Measurements from ENCODE around the gene CA5A. TPM values are rescaled to one million over a fixed set of nuclear protein-coding genes. Genes with fewer than 3 reads are reported as not detected.

Gene CA5A
- total RNA-seq, 4 donors from 2014 or later = not detected

- Histone ChIP-seq H3K27me3 (no peaks in the 10 kb centered on the region), H3K9me3 (no peaks in the 10 kb centered on the region), H3K4me3 (no peak overlapping the region), H3K27ac (no peak overlapping the region), H3K36me3 (no peaks in the 10 kb centered on the region), H3K4me1 (no peaks in the 10 kb centered on the region)
- DNase-seq = no peak
- intact Hi-C loops (cut with DNase I; ENCODE audit: low total_unique reads) = no loop called here
- TF ChIP-seq POLR2A (IDR thresholded peaks at IDR 0.05) = no peak
- TF ChIP-seq CTCF (IDR thresholded peaks at IDR 0.05) = no peak
Measured at GRCh38 chr16:87840271-87840978, 95.9 kb downstream of the CA5A start.

- TF ChIP-seq CTCF (IDR thresholded peaks at IDR 0.05) (no peak), POLR2A (IDR thresholded peaks at IDR 0.05) (no peak)
- no peaks in the 10 kb centered on the region for H3K9me3 ChIP-seq
- DNase-seq = no peak
- H3K4me3 ChIP-seq = no peak overlapping the region
- H3K27me3 ChIP-seq = no peaks in the 10 kb centered on the region
- no peaks in the 10 kb centered on the region for H3K4me1 ChIP-seq
- no peak overlapping the region for H3K27ac ChIP-seq
- intact Hi-C loops (cut with DNase I; ENCODE audit: low total_unique reads) = no loop called here
- no peaks in the 10 kb centered on the region for H3K36me3 ChIP-seq
Measured at GRCh38 chr16:87839542-87840270, 96.6 kb downstream of the CA5A start.

- intact Hi-C loops (cut with DNase I; ENCODE audit: low total_unique reads) = no loop called here
- no peaks in the 10 kb centered on the region for H3K4me1 ChIP-seq
- no peak for TF ChIP-seq CTCF (IDR thresholded peaks at IDR 0.05)
- TF ChIP-seq POLR2A (IDR thresholded peaks at IDR 0.05) = no peak
- H3K27ac ChIP-seq = no peak overlapping the region
- no peak overlapping the region for H3K4me3 ChIP-seq
- DNase-seq = no peak
- no peaks in the 10 kb centered on the region for H3K36me3 ChIP-seq
- no peaks in the 10 kb centered on the region for H3K27me3 ChIP-seq
- no peaks in the 10 kb centered on the region for H3K9me3 ChIP-seq
Measured at GRCh38 chr16:87838643-87839541, 97.4 kb downstream of the CA5A start.

Small RNA genes lying within 50 kb of the gene (small RNA-seq; reads per million reads assigned to genes)
- gene AC127455.1 = not detected

Other genes with a start within 250 kb of the CA5A start
- 10 to 100 TPM; 25.1 to 49.2 (median 36.4) TPM for gene KLHDC4, start 170.5 kb downstream of the CA5A start, total RNA-seq
- gene SLC7A5, start 67.0 kb downstream of the CA5A start, total RNA-seq = 1 to 10 TPM in 2 of 4 donors, under 1 TPM in 1, not detected in 1; 0.88 to 2.0 (median 1.3) TPM
- 10 to 100 TPM in 3 of 4 donors, 1 to 10 TPM in 1; 7.4 to 45.5 (median 20.3) TPM for gene BANP, start 14.9 kb upstream of the CA5A start, total RNA-seq

Measured in uterus (tissue), 4 donors.